HG03097 (cell line): ENCODE results near the gene METTL23.
A peak's percentile ranks its signal among the peaks of the same experiment; 100 is the strongest.
"Not testable (repeated sequence)": the region's sequence is repeated elsewhere in the genome, so short reads cannot be mapped to it uniquely, and the experiment has no call there.

ENCODE experiments used
- ATAC-seq: cut with Tn5 transposase; IDR thresholded peaks from one replicate; pipeline ENCODE4 v1.9.1; 2021; ENCODE audit not compliant: unreplicated experiment, low FRiP score

The METTL23 gene

GRCh38 chr17:76713765-76714164 lies 12.9 kb upstream of the METTL23 start:
- no peak for ATAC-seq

DNA sequence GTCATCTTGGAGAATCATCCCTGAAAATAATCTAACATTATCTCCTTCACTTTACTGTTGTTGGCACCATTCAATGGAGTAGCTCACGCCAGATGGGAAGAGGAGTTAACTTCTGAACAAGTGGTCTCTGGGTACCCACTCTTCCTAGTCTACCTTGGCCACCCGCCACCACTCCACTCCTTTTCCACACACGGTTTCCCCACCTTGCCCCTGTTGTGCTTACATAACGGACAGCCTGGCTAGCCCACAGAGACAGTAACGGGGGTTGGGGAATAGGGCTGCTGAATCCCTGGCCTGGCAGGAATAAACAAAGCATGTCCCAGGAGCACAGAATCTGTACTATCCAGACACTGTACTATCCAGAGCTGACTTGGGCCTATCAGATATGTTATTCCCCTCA lies 12.3 kb upstream of the METTL23 start:
- no peak for ATAC-seq

DNA sequence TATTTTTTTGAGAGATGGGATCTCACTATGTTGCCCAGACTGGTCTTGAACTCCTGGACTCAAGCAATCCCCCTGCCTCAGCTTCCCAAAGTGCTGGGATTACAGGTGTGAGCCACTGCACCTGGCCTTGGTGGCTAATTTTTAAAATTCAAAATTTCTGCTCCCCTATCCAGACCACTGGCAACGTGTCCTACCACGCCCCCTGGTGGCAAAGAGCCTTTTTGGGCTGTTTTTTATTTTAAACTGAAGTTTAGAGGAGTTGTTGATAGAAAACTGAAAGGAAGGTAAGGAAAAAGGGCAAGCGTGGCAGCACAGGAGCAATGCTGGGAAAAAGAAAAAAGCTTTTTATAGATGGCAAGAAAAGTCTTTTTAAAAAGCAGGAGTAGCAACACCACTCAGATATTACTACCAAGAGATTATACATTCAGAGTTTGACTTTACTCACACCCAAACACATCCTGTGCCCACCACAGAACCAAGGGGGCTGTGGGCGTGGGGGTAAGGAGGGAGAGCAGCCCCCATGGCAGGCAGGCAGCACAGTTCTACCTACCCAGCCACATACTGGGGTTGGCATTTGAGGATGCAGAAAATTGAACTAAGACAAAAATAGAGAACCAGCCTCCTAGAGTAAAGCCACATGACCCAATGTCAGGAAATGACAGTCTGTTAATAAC lies 11.7 kb upstream of the METTL23 start:
- no peak for ATAC-seq

DNA sequence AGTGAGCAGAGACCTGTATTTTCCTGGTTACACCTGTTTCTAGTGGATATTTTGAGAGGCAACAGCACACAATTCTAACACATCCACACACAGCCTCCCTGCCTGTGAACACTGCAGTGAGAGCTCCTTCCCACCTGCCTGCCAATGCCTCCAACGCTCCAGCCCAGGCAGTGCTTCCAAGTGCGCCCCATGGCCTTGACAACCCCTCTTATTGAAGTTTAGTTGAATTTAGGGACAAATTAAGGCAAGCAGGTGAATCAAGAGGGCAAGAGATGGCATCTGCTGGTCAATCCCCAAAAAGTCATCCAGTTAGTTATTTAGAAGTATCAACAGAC lies 11.2 kb upstream of the METTL23 start:
- no peak for ATAC-seq

DNA sequence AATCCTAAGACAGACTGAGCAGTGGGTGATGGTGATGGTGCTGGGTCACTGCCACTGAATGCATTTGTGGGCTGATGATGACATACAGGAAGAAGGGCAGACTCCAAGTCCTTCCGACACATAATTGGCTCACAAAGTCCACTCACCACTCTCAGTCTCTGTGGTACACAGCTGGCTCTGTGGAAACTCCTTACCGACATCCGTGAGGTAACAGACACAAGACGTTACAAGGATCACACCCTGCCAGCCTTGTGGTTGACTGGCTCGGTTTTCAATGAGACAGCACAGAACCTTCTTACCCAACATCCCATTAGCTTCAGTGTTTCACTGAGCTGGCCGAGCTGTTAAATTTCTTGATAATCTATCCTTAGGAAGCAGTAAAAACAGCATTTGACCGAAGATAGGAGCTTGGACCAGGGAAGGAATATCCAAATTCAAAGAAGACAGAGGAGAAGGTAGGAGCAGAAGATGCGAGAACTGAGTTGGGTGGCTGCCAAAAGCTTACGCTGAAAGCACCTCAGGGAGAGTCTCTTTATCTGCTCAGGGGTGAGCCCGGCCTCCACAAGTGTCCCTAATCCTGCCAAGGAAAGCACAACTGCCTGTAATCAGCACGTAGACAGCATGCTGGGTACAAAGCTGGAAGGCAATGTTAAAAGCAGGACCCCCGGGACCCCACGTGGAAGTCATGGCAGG lies 10.3 kb upstream of the METTL23 start:
- no peak for ATAC-seq

- no peak for ATAC-seq
These were observed 9.8 kb upstream of the METTL23 start for GRCh38 chr17:76716839-76717215.

GRCh38 chr17:76718516-76718915 lies 8.1 kb upstream of the METTL23 start:
- ATAC-seq: no peak

DNA sequence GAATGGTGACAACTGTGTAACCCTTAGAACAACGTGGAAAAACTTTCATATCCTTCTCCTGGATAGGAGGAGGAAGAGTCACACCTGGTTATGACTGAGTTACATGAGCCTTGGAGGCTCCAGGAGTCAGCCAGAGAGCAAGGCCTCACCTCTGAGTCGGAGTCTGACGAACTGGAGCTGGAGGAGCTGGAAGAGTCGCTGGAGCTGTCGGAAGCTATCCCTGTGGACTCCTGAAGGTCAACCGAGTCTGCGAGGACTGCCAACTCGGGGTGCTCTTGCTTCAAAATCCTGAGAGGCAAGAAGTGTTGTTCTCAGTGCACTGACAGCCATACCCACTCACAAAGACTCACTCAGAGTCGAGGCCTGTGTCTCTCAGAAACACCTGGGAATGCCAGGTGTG lies 6.4 kb upstream of the METTL23 start:
- no peak for ATAC-seq

- ATAC-seq: no peak
These were observed 5.7 kb upstream of the METTL23 start for GRCh38 chr17:76720941-76721340.

DNA sequence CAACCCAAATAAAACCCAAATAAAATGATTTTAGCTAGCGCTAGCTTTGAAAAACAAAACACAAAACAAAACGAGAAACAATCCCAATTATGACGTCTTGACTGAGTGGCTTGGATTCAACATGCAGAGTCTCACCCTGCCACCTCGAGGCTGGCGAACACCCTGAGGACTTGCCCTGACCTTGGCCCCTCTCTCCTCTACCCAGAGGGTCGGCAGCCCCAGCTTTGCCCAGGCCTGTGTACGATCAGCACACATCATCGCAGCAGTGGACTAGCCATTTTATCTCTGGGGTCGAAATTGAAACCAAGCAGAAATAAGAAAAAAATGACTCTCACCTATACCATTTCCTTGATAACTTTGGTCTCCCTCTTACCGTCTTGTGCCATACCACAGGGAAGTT lies 5.2 kb upstream of the METTL23 start:
- no peak for ATAC-seq

DNA sequence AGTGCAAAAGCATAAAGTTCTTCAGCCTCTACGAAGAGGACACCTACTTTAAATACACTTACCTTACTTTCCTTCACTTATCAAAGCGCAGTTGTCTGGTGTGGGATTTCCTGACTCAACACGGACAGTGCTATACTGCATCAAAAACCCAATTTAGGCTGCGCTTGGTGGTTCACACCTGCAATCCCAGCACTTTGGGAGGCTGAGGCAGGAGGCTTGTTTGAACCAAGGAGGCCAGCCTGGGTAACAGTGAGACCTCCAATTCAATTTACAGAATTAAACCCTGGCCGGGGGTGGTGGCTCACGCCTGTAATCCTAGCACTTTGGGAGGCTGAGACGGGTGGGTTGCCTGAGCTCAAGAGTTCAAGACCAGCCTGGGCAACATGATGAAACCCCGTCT lies 4.4 kb upstream of the METTL23 start:
- ATAC-seq: no peak

DNA sequence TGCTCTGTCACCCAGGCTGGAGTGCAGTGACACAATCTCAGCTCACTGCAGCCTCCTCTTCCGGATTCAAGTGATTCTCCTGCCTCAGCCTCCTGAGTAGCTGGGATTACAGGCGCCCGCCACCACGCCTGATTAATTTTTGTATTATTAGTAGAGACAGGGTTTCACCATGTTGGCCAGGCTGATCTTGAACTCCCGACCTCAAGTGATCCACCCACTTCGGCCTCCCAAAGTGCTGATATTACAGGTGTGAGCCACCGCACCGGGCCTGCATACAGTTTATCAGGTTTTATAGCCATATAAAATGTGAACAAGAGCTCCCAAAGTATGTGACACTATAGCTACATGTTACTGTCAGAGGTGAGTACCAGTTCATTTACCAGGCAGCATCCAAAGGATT lies 3.7 kb upstream of the METTL23 start:
- ATAC-seq: not testable (repeated sequence)

GRCh38 chr17:76723812-76724211 lies 2.8 kb upstream of the METTL23 start:
- no peak for ATAC-seq

GRCh38 chr17:76725580-76726230 lies 934 bp upstream of the METTL23 start:
- ATAC-seq: peak; percentile 17

DNA sequence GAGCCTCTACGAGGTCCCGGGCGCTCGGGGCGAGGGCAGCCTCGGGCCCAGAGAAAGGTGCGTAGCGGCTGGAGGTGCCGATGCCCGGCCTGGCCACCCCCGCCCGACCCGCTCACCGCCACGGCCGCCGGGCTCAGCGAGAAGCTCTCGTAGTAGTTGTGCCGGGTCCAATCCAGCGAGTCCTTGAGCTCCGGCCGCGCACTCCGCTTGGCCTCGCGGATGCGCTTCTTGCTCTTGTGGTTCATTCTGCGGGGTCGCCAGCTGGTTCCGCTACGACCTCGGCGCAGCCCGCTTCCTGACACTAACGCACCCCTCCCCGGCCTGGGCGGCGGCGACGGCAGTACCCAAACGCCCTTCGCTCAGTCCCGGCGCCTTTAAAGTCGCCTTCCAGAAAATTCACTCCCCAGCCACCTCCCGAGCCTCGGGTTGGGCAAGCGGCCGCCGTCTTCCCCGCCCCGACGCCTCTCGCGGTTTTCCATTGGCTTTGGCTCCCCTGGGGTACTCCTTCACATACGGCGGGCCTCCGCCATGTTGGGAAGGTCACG lies 336 bp upstream of the METTL23 start, which contains the start of gene JMJD6:
Gene JMJD6, minus strand, starts transcription at position 376 of the 545 bp plus-strand sequence. Its CDS starts 131 bp downstream, at position 245.
- ATAC-seq: peak; percentile 59

GRCh38 chr17:76727745-76728456 lies 1.3 kb downstream of the METTL23 start:
- ATAC-seq: no peak

- ATAC-seq: not testable (repeated sequence)
These were observed 5.4 kb downstream of the METTL23 start for GRCh38 chr17:76731800-76732733.

DNA sequence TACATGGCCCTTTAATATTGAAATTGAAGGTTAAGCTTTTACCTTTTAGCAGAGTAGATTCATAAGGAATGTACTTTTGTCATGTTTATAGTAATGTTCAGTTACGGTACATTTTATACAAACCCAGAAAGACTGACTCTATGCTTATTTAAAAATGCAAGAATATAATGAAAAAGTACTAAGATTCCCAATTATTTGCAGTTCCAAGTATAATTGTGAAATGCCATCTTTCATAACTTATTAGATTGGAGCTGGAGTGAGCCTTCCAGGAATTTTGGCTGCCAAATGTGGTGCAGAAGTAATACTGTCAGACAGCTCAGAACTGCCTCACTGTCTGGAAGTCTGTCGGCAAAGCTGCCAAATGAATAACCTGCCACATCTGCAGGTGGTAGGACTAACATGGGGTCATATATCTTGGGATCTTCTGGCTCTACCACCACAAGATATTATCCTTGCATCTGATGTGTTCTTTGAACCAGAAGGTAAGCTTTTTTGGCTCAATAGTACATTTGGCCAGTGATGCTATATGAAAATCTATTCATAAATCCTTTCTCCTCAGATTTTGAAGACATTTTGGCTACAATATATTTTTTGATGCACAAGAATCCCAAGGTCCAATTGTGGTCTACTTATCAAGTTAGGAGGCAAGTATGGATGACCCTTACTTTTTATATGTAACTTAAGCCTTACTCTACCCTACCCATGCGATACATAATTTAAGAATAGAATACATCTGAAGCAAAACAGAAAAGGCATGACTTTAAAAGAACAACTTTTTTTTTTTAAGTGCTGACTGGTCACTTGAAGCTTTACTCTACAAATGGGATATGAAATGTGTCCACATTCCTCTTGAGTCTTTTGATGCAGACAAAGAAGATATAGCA lies 6.3 kb downstream of the METTL23 start:
- ATAC-seq: no peak

DNA sequence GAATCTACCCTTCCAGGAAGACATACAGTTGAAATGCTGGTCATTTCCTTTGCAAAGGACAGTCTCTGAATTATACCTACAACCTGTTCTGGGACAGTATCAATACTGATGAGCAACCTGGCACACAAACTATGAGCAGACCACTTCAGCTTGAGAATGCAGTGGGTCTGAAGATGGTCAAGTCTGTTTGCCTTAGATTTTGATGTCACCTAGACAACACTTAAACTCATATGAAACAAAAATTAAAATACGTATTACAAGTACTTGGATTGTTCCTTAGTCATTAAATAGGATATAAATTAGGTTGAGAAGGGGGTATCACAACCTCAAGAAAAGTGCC lies 6.9 kb downstream of the METTL23 start:
- no peak for ATAC-seq
